Gastrocnemius medialis (tissue), 4 donors: ENCODE data around the gene MAP1LC3C. TPM values are rescaled to one million over a fixed set of nuclear protein-coding genes. Genes with fewer than 3 reads are reported as not detected.

ENCODE experiments used
- ATAC-seq, 2 donors: fragments of 150-250 bp; one replicate each; pipeline ENCODE4 v1.9.1; 2016
- DNase-seq, 2 donors: peaks; one replicate each; pipeline ENCODE4 v3.0.0-alpha.2; 2019
- H3K27ac ChIP-seq, 4 donors: fragments of 200-600 bp; sonication (generic); 1 replicate in 1 of 4; 2 replicates in 3 of 4; pipeline ENCODE4 v1.5.1; 2016 to 2018; ENCODE audit warnings: mild to moderate bottlenecking in 2 of 4, moderate library complexity in 1 of 4
- H3K27me3 ChIP-seq, 3 donors: fragments of 200-600 bp; sonication (generic) in 2 of 3; 1 replicate in 1 of 3; 2 replicates in 2 of 3; pipeline versions ENCODE4 v1.5.1 to v1.6.0; 2016 to 2019; ENCODE audit warnings: mild to moderate bottlenecking in 1 of 3, moderate library complexity in 1 of 3
- H3K36me3 ChIP-seq, 2 donors: fragments of 200-600 bp; sonication (generic) in 1 of 2; one replicate each; pipeline ENCODE4 v1.5.1; 2017 to 2018
- H3K4me1 ChIP-seq, 2 donors: fragments of 200-600 bp; sonication (generic) in 1 of 2; one replicate each; pipeline ENCODE4 v1.5.1; 2016 to 2017; ENCODE audit warnings: mild to moderate bottlenecking in 2 of 2
- H3K4me3 ChIP-seq, 4 donors: fragments of 200-600 bp; sonication (generic) in 3 of 4; 1 replicate in 1 of 4; 2 replicates in 3 of 4; pipeline ENCODE4 v1.5.1; 2016 to 2019; ENCODE audit warnings: mild to moderate bottlenecking in 2 of 4
- H3K9me3 ChIP-seq, 3 donors: fragments of 200-600 bp; sonication (generic) in 2 of 3; 1 replicate in 1 of 3; 2 replicates in 2 of 3; pipeline ENCODE4 v1.5.1; 2016 to 2019
- POLR2A ChIP-seq, 2 donors: fragments of 450-650 bp; IDR thresholded peaks; one replicate each; pipeline ENCODE4 v1.6.1; 2017; ENCODE audit warnings: antibody characterized with exemption in 2 of 2, mild to moderate bottlenecking in 2 of 2, moderate library complexity in 2 of 2
- in situ Hi-C, 4 donors: fragments of 200-750 bp; cut with MboI; loops; one replicate each; pipeline versions ENCODE4 v1.15.0 to v1.8.0; 2017; ENCODE audit warnings: low sequenced_read_pairs in 4 of 4
- intact Hi-C: fragments of 100-400 bp; cut with DNase I; formaldehyde crosslinking; loops from one replicate; pipeline ENCODE4 v1.15.1; 2023; ENCODE audit warnings: low total_unique reads
- total RNA-seq, 4 donors: library from RNA; depleted of rRNA; stranded (reverse); fragments of >200 nt; gene quantifications; one replicate each; pipeline versions ENCODE4 v1.1.0 to v1.2.3, GENCODE V29; 2016
- TF ChIP-seq, protein P1 (sequence below), 5 experiments: fragments of 450-650 bp in 3 of 5; fragments of 200-600 bp in 2 of 5; sonication (generic) in 2 of 5; IDR thresholded peaks in 4 of 5; conservative IDR thresholded peaks in 1 of 5; 1 replicate in 4 of 5; 2 replicates in 1 of 5; pipeline ENCODE4 v1.5.1; 2016 to 2019; ENCODE audit warnings: antibody characterized with exemption in 5 of 5, mild to moderate bottlenecking in 3 of 5, moderate library complexity in 3 of 5

Gene MAP1LC3C
- total RNA-seq, 4 donors from 2014 or later, result 1.1 to 31.5 (median 3.5) TPM

DNA sequence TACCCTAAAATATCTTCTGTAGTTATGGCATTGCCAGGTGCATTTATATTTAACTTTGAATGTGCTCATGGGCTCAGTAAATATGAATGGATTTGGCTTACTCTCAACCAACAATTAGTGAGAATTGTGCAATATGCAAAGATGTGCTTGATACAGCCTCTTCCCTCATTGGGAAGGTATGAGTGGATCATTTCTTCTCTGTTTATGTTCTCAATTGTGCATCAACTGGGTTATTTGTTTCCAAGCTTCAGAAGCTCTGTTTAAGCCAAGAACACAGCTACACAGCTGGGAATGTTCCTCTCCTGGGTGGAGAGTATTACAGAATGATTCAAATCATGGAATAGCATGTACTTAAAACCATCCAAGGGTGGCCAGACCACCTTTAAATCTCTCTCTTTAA is 17.6 kb upstream of the MAP1LC3C start:
- H3K27me3 ChIP-seq, result no peaks in the 10 kb centered on the region
- no peaks in the 10 kb centered on the region for H3K9me3 ChIP-seq
- H3K36me3 ChIP-seq, result no peaks in the 10 kb centered on the region
- intact Hi-C loops, result loop anchor here (5.0 to 10.0 kb wide), 2 partner anchors 122 to 404 kb away; no protein-coding TSS in a partner anchor
- H3K4me3 ChIP-seq, result no peak overlapping the region
- no peak for DNase-seq
- TF ChIP-seq POLR2A (IDR thresholded peaks at IDR 0.05), result no peak
- TF ChIP-seq, protein P1, sequence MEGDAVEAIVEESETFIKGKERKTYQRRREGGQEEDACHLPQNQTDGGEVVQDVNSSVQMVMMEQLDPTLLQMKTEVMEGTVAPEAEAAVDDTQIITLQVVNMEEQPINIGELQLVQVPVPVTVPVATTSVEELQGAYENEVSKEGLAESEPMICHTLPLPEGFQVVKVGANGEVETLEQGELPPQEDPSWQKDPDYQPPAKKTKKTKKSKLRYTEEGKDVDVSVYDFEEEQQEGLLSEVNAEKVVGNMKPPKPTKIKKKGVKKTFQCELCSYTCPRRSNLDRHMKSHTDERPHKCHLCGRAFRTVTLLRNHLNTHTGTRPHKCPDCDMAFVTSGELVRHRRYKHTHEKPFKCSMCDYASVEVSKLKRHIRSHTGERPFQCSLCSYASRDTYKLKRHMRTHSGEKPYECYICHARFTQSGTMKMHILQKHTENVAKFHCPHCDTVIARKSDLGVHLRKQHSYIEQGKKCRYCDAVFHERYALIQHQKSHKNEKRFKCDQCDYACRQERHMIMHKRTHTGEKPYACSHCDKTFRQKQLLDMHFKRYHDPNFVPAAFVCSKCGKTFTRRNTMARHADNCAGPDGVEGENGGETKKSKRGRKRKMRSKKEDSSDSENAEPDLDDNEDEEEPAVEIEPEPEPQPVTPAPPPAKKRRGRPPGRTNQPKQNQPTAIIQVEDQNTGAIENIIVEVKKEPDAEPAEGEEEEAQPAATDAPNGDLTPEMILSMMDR (IDR thresholded peaks at IDR 0.05 in 4 of 5, conservative IDR thresholded peaks at IDR 0.05 in 1 of 5), result no peak
- no peak overlapping the region for H3K27ac ChIP-seq
- no peaks in the 10 kb centered on the region for H3K4me1 ChIP-seq
- in situ Hi-C loops, result loop anchor here in 2 of 4 donors (25.0 kb wide), 1 partner anchor 404 kb away; no protein-coding TSS in a partner anchor
- ATAC-seq, result peak; percentile 24 to 50

DNA sequence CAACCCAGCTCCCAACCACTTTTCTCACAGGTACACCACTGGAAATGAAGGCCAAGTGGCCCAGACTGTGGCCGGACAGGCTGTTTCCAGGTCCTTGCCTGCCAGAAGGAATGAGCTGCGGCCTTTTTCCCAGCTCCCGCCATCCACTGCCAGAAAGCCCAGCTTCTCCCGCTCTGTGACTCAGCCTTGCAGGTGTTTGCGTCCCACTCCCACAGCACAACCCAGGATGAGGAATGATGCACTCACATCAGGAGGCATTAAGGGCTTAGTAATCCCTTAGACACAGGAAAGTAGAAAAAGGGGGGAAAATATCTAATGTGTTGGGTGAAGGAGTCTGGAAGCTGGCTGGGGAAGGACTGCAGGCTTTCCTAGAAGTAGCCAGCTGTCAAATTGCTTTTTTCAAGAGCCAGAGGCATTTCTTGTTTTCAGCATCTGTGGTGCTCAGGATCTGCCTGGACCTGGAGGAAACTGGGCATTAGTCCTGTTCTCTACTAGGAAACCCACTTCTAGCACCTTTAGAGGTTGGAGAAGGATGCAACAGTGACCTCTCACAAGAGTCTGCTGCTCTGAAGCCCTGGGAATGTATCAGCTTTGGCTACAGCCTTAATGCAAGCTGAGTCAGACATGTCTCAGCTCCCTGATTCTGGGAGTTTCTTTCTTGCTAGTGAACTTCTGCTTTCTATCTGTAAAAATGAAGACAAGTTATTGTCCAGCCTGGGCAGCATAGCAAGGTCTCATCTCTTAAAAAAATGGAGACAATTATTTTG is 13.2 kb upstream of the MAP1LC3C start:
- in situ Hi-C loops, result loop anchor here in 2 of 4 donors (25.0 kb wide), 1 partner anchor 400 kb away; no protein-coding TSS in a partner anchor
- TF ChIP-seq POLR2A (IDR thresholded peaks at IDR 0.05), result no peak
- TF ChIP-seq, protein P1 (IDR thresholded peaks at IDR 0.05 in 4 of 5, conservative IDR thresholded peaks at IDR 0.05 in 1 of 5), result no peak
- peak in 1 of 2 donors; percentile 17 for DNase-seq
- H3K36me3 ChIP-seq, result no peaks in the 10 kb centered on the region
- intact Hi-C loops, result loop anchor here (10.0 kb wide), 1 partner anchor 117 kb away; no protein-coding TSS in a partner anchor
- no peak overlapping the region for H3K4me3 ChIP-seq
- H3K27me3 ChIP-seq, result no peaks in the 10 kb centered on the region
- H3K4me1 ChIP-seq, result no peaks in the 10 kb centered on the region
- ATAC-seq, result no peak
- H3K27ac ChIP-seq, result peak overlapping the region in 1 of 4 donors; percentile 14
- no peaks in the 10 kb centered on the region for H3K9me3 ChIP-seq

DNA sequence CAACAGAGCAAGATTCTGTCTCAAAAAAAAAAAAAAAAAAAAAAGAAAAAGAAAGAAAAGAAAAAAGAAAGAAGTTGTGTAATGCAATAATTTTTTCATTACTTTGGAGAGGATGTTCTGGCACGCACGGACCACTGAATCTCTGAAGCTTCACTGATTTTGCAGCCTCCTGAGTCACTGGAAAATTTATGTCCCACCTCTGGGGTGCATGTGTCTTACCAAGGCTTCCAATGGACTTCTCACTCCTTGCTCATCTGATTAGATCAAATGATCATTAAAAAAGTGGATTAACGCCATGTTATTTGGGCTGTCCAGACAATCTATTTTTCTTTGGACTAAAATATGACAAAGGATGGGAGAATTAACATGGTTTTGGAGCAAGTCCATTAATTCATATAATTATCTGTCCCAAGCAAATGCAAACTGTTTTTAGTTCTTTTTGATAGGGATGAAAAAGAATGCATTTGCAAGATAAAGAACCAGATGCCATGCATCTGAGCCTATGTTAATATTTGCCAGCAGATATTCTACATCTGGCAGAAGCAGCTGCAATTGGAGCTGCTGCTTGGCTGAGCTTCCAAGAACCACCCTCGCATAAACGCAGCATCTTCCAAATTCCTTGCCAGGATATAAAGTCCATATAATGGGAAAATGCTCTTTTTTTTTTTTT is 10.1 kb upstream of the MAP1LC3C start:
- Histone ChIP-seq H3K27ac (no peak overlapping the region), H3K4me1 (no peaks in the 10 kb centered on the region), H3K4me3 (no peak overlapping the region), H3K27me3 (no peaks in the 10 kb centered on the region), H3K36me3 (no peaks in the 10 kb centered on the region), H3K9me3 (no peaks in the 10 kb centered on the region)
- TF ChIP-seq, protein P1 (IDR thresholded peaks at IDR 0.05 in 4 of 5, conservative IDR thresholded peaks at IDR 0.05 in 1 of 5), result no peak
- TF ChIP-seq POLR2A (IDR thresholded peaks at IDR 0.05), result no peak
- in situ Hi-C loops, result loop anchor here in 2 of 4 donors (25.0 kb wide), 1 partner anchor 397 kb away; no protein-coding TSS in a partner anchor
- intact Hi-C loops, result no loop called here
- peak; percentile 41 to 47 for ATAC-seq
- DNase-seq, result peak in 1 of 2 donors; percentile 15

DNA sequence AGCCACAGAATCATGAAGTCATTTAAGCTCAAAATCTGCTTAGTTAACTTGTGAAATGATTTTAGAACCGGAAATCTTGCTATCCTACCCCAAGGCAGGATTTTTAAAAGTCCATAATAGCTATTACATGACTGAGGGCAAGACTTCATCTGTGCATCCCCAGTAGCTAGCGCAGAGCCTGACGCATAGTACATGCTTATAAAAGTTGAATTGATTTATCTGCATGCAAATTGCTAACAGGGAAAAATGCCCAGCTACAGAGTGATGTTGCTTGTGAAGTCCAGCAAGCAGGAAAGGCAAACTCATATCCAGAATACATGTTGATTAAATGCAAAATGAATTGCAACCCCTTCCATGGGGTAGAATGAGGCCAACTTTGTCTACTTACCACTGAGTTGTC is 8.1 kb upstream of the MAP1LC3C start:
- Histone ChIP-seq H3K27me3 (no peaks in the 10 kb centered on the region), H3K4me3 (no peak overlapping the region), H3K9me3 (no peaks in the 10 kb centered on the region), H3K4me1 (no peaks in the 10 kb centered on the region), H3K36me3 (no peaks in the 10 kb centered on the region), H3K27ac (no peak overlapping the region)
- DNase-seq (no peak), ATAC-seq (no peak)
- in situ Hi-C loops (loop anchor here in 2 of 4 donors (25.0 kb wide), 1 partner anchor 395 kb away; no protein-coding TSS in a partner anchor), intact Hi-C loops (no loop called here)
- no peak for TF ChIP-seq POLR2A (IDR thresholded peaks at IDR 0.05)
- TF ChIP-seq, protein P1 (IDR thresholded peaks at IDR 0.05 in 4 of 5, conservative IDR thresholded peaks at IDR 0.05 in 1 of 5), result no peak
